ENCODE measurements around the gene ASAP2. TPM values are rescaled to one million over a fixed set of nuclear protein-coding genes. Genes with fewer than 3 reads are reported as not detected.

Gene ASAP2
- total RNA-seq, 1 experiment from 2014 or later, result 25.2 TPM

GRCh38 chr2:9276901-9277451, 70.4 kb downstream of the ASAP2 start:
- Histone ChIP-seq H4K20me1 (ENCODE audit: low read length) (no peaks in the 10 kb centered on the region), H3F3A (ENCODE audit: low read length, unreplicated experiment) (no peaks in the 10 kb centered on the region), H3K9me3 (ENCODE audit: low read length) (0 out of 2 replicates have a peak, but pooled peaks cover 3% of the 10 kb centered on the region), H3K4me2 (ENCODE audit: low read length) (no peak overlapping the region), H3K9ac (ENCODE audit: low read length) (no peak overlapping the region), H3K4me3 (ENCODE audit: low read length) (no peak overlapping the region), H3K36me3 (ENCODE audit: low read depth, low read length) (peaks cover 3% of the 10 kb centered on the region; the same call in 1 of the 2 replicates), H3K9me2 (replicated peaks; ENCODE audit: low read length) (no peaks in the 10 kb centered on the region), H3K27ac (ENCODE audit: low read length) (no peak overlapping the region), H3K4me1 (ENCODE audit: insufficient read depth, low read length) (peaks cover 26% of the 10 kb centered on the region), H3K27me3 (ENCODE audit: low read length) (no peaks in the 10 kb centered on the region), H3K79me2 (ENCODE audit: low read length) (peaks cover 76% of the 10 kb centered on the region), H2AFZ (ENCODE audit: low read length) (no peak overlapping the region)
- ATAC-seq (no peak), DNase-seq (no peak)
- intact Hi-C loops (cut with micrococcal nuclease), result no loop called here
- ChIA-PET POLR2A (ENCODE audit: unreplicated experiment) (no interaction called here), CTCF (no interaction called here)
- no TSS peak for BruUV-seq (replicated peaks)
- TF ChIP-seq CTCF (conservative IDR thresholded peaks at IDR 0.05; ENCODE audit: low read depth, low read length), result no peak
- no peak for TF ChIP-seq EZH2 (IDR thresholded peaks at IDR 0.05; ENCODE audit: low read length, unreplicated experiment)
- no peak for TF ChIP-seq EZH2phosphoT487 (IDR thresholded peaks at IDR 0.05; ENCODE audit: borderline replicate concordance, low read length)

GRCh38 chr2:9278439-9278838, 71.8 kb downstream of the ASAP2 start:
- ChIA-PET POLR2A (ENCODE audit: unreplicated experiment) (no interaction called here), CTCF (no interaction called here)
- H3K4me3 ChIP-seq (ENCODE audit: low read length), result no peak overlapping the region
- ATAC-seq (no peak), DNase-seq (no peak)
- H3K27me3 ChIP-seq (ENCODE audit: low read length), result no peaks in the 10 kb centered on the region
- intact Hi-C loops (cut with micrococcal nuclease), result no loop called here
- H3K36me3 ChIP-seq (ENCODE audit: low read depth, low read length), result peaks cover 3% of the 10 kb centered on the region; the same call in 1 of the 2 replicates
- no peak overlapping the region for H2AFZ ChIP-seq (ENCODE audit: low read length)
- H3F3A ChIP-seq (ENCODE audit: low read length, unreplicated experiment), result no peaks in the 10 kb centered on the region
- H3K9ac ChIP-seq (ENCODE audit: low read length), result no peak overlapping the region
- H4K20me1 ChIP-seq (ENCODE audit: low read length), result no peaks in the 10 kb centered on the region
- peaks cover 32% of the 10 kb centered on the region for H3K4me1 ChIP-seq (ENCODE audit: insufficient read depth, low read length)
- no peak overlapping the region for H3K4me2 ChIP-seq (ENCODE audit: low read length)
- H3K9me2 ChIP-seq (replicated peaks; ENCODE audit: low read length), result no peaks in the 10 kb centered on the region
- TF ChIP-seq EZH2phosphoT487 (IDR thresholded peaks at IDR 0.05; ENCODE audit: borderline replicate concordance, low read length), result no peak
- TF ChIP-seq CTCF (conservative IDR thresholded peaks at IDR 0.05; ENCODE audit: low read depth, low read length), result 0 out of 2 replicates have a peak, but pooled peaks have one; percentile 20
- H3K9me3 ChIP-seq (ENCODE audit: low read length), result no peaks in the 10 kb centered on the region
- peaks cover 71% of the 10 kb centered on the region for H3K79me2 ChIP-seq (ENCODE audit: low read length)
- no peak overlapping the region for H3K27ac ChIP-seq (ENCODE audit: low read length)
- no TSS peak for BruUV-seq (replicated peaks)

- BruUV-seq (replicated peaks), result no TSS peak
Observed at GRCh38 chr2:9279426-9279825, 72.8 kb downstream of the ASAP2 start.

More at GRCh38 chr2:9279426-9279825, 72.8 kb downstream of the ASAP2 start:
- no peak overlapping the region for H3K4me2 ChIP-seq (ENCODE audit: low read length)
- no peaks in the 10 kb centered on the region for H3F3A ChIP-seq (ENCODE audit: low read length, unreplicated experiment)
- H3K27me3 ChIP-seq (ENCODE audit: low read length), result no peaks in the 10 kb centered on the region
- no peak overlapping the region for H3K27ac ChIP-seq (ENCODE audit: low read length)
- H3K4me3 ChIP-seq (ENCODE audit: low read length), result no peak overlapping the region
- H3K9me3 ChIP-seq (ENCODE audit: low read length), result no peaks in the 10 kb centered on the region
- H4K20me1 ChIP-seq (ENCODE audit: low read length), result no peaks in the 10 kb centered on the region
- peaks cover 25% of the 10 kb centered on the region for H3K4me1 ChIP-seq (ENCODE audit: insufficient read depth, low read length)
- no peak for ATAC-seq
- intact Hi-C loops (cut with micrococcal nuclease), result no loop called here
- no peak for TF ChIP-seq EZH2phosphoT487 (IDR thresholded peaks at IDR 0.05; ENCODE audit: borderline replicate concordance, low read length)
- no peak for TF ChIP-seq CTCF (conservative IDR thresholded peaks at IDR 0.05; ENCODE audit: low read depth, low read length)
- no peak for TF ChIP-seq EZH2 (IDR thresholded peaks at IDR 0.05; ENCODE audit: low read length, unreplicated experiment)
- H3K9me2 ChIP-seq (replicated peaks; ENCODE audit: low read length), result no peaks in the 10 kb centered on the region
- H3K36me3 ChIP-seq (ENCODE audit: low read depth, low read length), result peaks cover 8% of the 10 kb centered on the region; the same call in 1 of the 2 replicates
- no peak for DNase-seq
- ChIA-PET POLR2A (ENCODE audit: unreplicated experiment) (no interaction called here), CTCF (no interaction called here)
- peaks cover 71% of the 10 kb centered on the region for H3K79me2 ChIP-seq (ENCODE audit: low read length)
- H3K9ac ChIP-seq (ENCODE audit: low read length), result no peak overlapping the region
- H2AFZ ChIP-seq (ENCODE audit: low read length), result no peak overlapping the region
